Kidney (tissue), 14 donors: Measurements from ENCODE around the gene PRMT9. TPM values are rescaled to one million over a fixed set of nuclear protein-coding genes. Genes with fewer than 3 reads are reported as not detected.

Experiments used
- DNase-seq, 5 donors: peaks; one replicate each; pipeline ENCODE4 v3.0.0-alpha.2; 2013 to 2020
- FAIRE-seq: peaks from 2 replicates; lab custom pipeline; 2012; peaks lifted over from hg19 to GRCh38; lab: Jason Lieb, UNC
- H3K27ac ChIP-seq, 2 donors: one replicate each; pipeline ENCODE4 v1.7.0; 2013; ENCODE audit warnings: low read depth in 2 of 2, low read length in 2 of 2, inconsistent platforms in 1 of 2
- H3K27me3 ChIP-seq: one replicate; pipeline ENCODE4 v1.7.1; 2013; ENCODE audit warnings: low read length, inconsistent platforms; ENCODE audit not compliant: control insufficient read depth, insufficient read depth
- H3K36me3 ChIP-seq, 3 donors: one replicate each; pipeline versions ENCODE4 v1.7.0 to v1.7.1; 2013; ENCODE audit warnings: low read length in 3 of 3, control low read depth in 1 of 3, inconsistent platforms in 1 of 3; ENCODE audit not compliant: insufficient read depth in 3 of 3, control insufficient read depth in 2 of 3
- H3K4me1 ChIP-seq, 3 donors: one replicate each; pipeline versions ENCODE4 v1.7.0 to v1.7.1; 2013; ENCODE audit warnings: low read length in 3 of 3, inconsistent platforms in 1 of 3, low read depth in 1 of 3; ENCODE audit not compliant: control insufficient read depth in 2 of 3, insufficient read depth in 2 of 3
- H3K4me3 ChIP-seq, 3 donors: one replicate each; pipeline versions ENCODE4 v1.7.0 to v1.8.1; 2013; ENCODE audit warnings: low read length in 3 of 3, control low read depth in 1 of 3, inconsistent platforms in 1 of 3
- H3K9ac ChIP-seq, 3 donors: one replicate each; pipeline versions ENCODE4 v1.7.0 to v1.7.1; 2013; ENCODE audit warnings: low read length in 3 of 3, control low read depth in 1 of 3, inconsistent platforms in 1 of 3
- H3K9me3 ChIP-seq, 3 donors: one replicate each; pipeline versions ENCODE4 v1.7.0 to v1.7.1; 2013; ENCODE audit warnings: low read length in 3 of 3, control low read depth in 1 of 3, inconsistent platforms in 1 of 3; ENCODE audit not compliant: control insufficient read depth in 2 of 3, insufficient read depth in 1 of 3
- CTCF ChIP-seq: IDR thresholded peaks from 3 replicates; pipeline ENCODE4 v1.5.1; 2012; ENCODE audit warnings: mild to moderate bottlenecking, moderate library complexity, borderline replicate concordance; ENCODE audit not compliant: insufficient read depth; ENCODE audit errors: extremely low read depth
- intact Hi-C: fragments of 100-400 bp; cut with DNase I; formaldehyde crosslinking; loops from one replicate; pipeline ENCODE4 v1.11.1; 2022
- polyA plus RNA-seq: library from polyadenylated mRNA; stranded (reverse); fragments of 350-450 nt; fragmentation: Illumina TruSeq; extraction: RNeasy Lipid Tissue Mini Kit (QIAGEN cat#74804); gene quantifications from one replicate; pipeline ENCODE4 v1.2.3, GENCODE V29; 2014; ENCODE audit warnings: low read depth, low replicate concordance; ENCODE audit not compliant: insufficient read depth
- total RNA-seq: library from RNA; stranded (reverse); fragmentation: NEBNext Ultra II Directional; extraction: Animal tissue kit (Norgen Biotek cat#: 25700); gene quantifications from one replicate; pipeline ENCODE4 v1.2.1, GENCODE V29; 2021
- donor health status: control.
- donor health status: control.
- donor health status: control.
- donor health status: control.
- donor health status: control.
- donor health status: DM: yes; HTN: yes; CAD: no.
- donor health status: Normal renal cell carcinoma (clear cell type).

Gene PRMT9
- total and polyA plus RNA-seq, 2 donors from 2014 or later: 7.6 to 11.7 TPM

DNA sequence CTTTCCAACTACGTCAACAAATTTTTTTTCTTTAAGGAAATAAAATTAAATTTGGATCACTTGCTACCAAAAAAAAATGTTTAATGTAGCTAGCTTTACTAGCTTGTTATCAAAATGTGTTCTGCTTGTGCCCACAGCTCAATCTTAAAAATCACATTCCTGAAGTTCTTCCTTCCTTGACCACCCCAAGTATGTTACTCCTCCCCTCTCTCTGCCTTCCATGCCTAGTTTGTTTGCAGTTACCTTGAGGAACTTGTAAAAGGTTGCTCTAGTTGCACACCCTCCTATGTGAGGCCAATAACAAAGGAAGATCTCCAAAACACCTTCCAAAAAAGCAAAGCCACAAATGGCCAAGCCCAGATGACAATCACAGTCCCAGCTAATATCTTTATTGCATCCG lies 86.4 kb downstream of the PRMT9 start:
- intact Hi-C loops: no loop called here
- Histone ChIP-seq H3K36me3 (no peaks in the 10 kb centered on the region), H3K27ac (peak overlapping the region in 1 of 2 donors; percentile 66), H3K4me3 (no peak overlapping the region), H3K4me1 (peaks cover 0 to 4% (median 0%) of the 10 kb centered on the region in 3 donors), H3K27me3 (no peaks in the 10 kb centered on the region), H3K9ac (no peak overlapping the region), H3K9me3 (no peaks in the 10 kb centered on the region)
- FAIRE-seq: no peak
- peak in 1 of 5 donors; percentile 59 for DNase-seq
- TF ChIP-seq CTCF: no peak

- TF ChIP-seq CTCF: no peak
- Histone ChIP-seq H3K27ac (peak overlapping the region in 1 of 2 donors; percentile 66), H3K4me3 (no peak overlapping the region), H3K9me3 (no peaks in the 10 kb centered on the region), H3K9ac (no peak overlapping the region), H3K4me1 (peaks cover 0 to 4% (median 0%) of the 10 kb centered on the region in 3 donors), H3K36me3 (no peaks in the 10 kb centered on the region), H3K27me3 (no peaks in the 10 kb centered on the region)
- FAIRE-seq (no peak), DNase-seq (peak in 3 of 5 donors; percentile 11 to 69 (median 42))
- intact Hi-C loops: no loop called here
Measured at GRCh38 chr4:147596981-147597380, 87.0 kb downstream of the PRMT9 start.

- TF ChIP-seq CTCF: no peak
- no peak overlapping the region for H3K4me3 ChIP-seq
- peak overlapping the region in 1 of 2 donors; percentile 57 for H3K27ac ChIP-seq
- no peaks in the 10 kb centered on the region for H3K27me3 ChIP-seq
- DNase-seq (peak in 1 of 5 donors; percentile 21), FAIRE-seq (no peak)
- no peak overlapping the region for H3K9ac ChIP-seq
- intact Hi-C loops: no loop called here
- peaks cover 0 to 4% (median 0%) of the 10 kb centered on the region in 3 donors for H3K4me1 ChIP-seq
- no peaks in the 10 kb centered on the region for H3K9me3 ChIP-seq
- no peaks in the 10 kb centered on the region for H3K36me3 ChIP-seq
Measured at GRCh38 chr4:147596377-147596776, 87.6 kb downstream of the PRMT9 start.

- no peak overlapping the region for H3K4me3 ChIP-seq
- FAIRE-seq: no peak
- H3K9ac ChIP-seq: no peak overlapping the region
- H3K9me3 ChIP-seq: no peaks in the 10 kb centered on the region
- no peak overlapping the region for H3K27ac ChIP-seq
- TF ChIP-seq CTCF: no peak
- peaks cover 0 to 4% (median 0%) of the 10 kb centered on the region in 3 donors for H3K4me1 ChIP-seq
- no peaks in the 10 kb centered on the region for H3K27me3 ChIP-seq
- intact Hi-C loops: no loop called here
- no peaks in the 10 kb centered on the region for H3K36me3 ChIP-seq
- no peak for DNase-seq
Measured at GRCh38 chr4:147594578-147594977, 89.4 kb downstream of the PRMT9 start.
